ENCODE measurements around the gene SLC6A20.

The SLC6A20 gene

GRCh38 chr3:45795882-45796765, at the start of gene SLC6A20:
TSS of gene SLC6A20 (minus strand) at chr3:45796536. CDS start at chr3:45796419, 117 bp downstream.
- DNase-seq, result no peak

GRCh38 chr3:45844616-45845015, 48.3 kb upstream of the SLC6A20 start:
- DNase-seq, result no peak

GRCh38 chr3:45842851-45843625, 46.7 kb upstream of the SLC6A20 start:
- no peak for DNase-seq

- peak; percentile 94 for DNase-seq
Measured at GRCh38 chr3:45841757-45842491, 45.6 kb upstream of the SLC6A20 start, which contains the start of gene LZTFL1. TSS of gene LZTFL1 (minus strand) at chr3:45842119. CDS start at chr3:45841991, 128 bp downstream.

GRCh38 chr3:45841420-45841756, 45.1 kb upstream of the SLC6A20 start:
- DNase-seq, result no peak

- no peak for DNase-seq
Measured at GRCh38 chr3:45838466-45838865, 42.1 kb upstream of the SLC6A20 start.

- no peak for DNase-seq
Measured at GRCh38 chr3:45832699-45833098, 36.4 kb upstream of the SLC6A20 start.

- no peak for DNase-seq
Measured at GRCh38 chr3:45830121-45830520, 33.8 kb upstream of the SLC6A20 start.

- DNase-seq, result no peak
Measured at GRCh38 chr3:45826908-45827307, 30.6 kb upstream of the SLC6A20 start.

- DNase-seq, result no peak
Measured at GRCh38 chr3:45826321-45826720, 30.0 kb upstream of the SLC6A20 start.

GRCh38 chr3:45821127-45821526, 24.8 kb upstream of the SLC6A20 start:
- no peak for DNase-seq

- no peak for DNase-seq
Measured at GRCh38 chr3:45819543-45819942, 23.2 kb upstream of the SLC6A20 start.

- DNase-seq, result no peak
Measured at GRCh38 chr3:45817831-45818522, 21.6 kb upstream of the SLC6A20 start.

- DNase-seq, result no peak
Measured at GRCh38 chr3:45816544-45816943, 20.2 kb upstream of the SLC6A20 start.

GRCh38 chr3:45814322-45814721, 18.0 kb upstream of the SLC6A20 start:
- no peak for DNase-seq

- no peak for DNase-seq
Measured at GRCh38 chr3:45807681-45808540, 11.6 kb upstream of the SLC6A20 start.

GRCh38 chr3:45807133-45807532, 10.8 kb upstream of the SLC6A20 start:
- no peak for DNase-seq

GRCh38 chr3:45806072-45806471, 9.7 kb upstream of the SLC6A20 start:
- DNase-seq, result no peak

- no peak for DNase-seq
Measured at GRCh38 chr3:45803252-45803935, 7.1 kb upstream of the SLC6A20 start.

GRCh38 chr3:45802146-45802545, 5.8 kb upstream of the SLC6A20 start:
- DNase-seq, result no peak

GRCh38 chr3:45800611-45801010, 4.3 kb upstream of the SLC6A20 start:
- DNase-seq, result no peak

Measured in GDM1 (cell line).